ENCODE results near the gene IL23A.

DNA sequence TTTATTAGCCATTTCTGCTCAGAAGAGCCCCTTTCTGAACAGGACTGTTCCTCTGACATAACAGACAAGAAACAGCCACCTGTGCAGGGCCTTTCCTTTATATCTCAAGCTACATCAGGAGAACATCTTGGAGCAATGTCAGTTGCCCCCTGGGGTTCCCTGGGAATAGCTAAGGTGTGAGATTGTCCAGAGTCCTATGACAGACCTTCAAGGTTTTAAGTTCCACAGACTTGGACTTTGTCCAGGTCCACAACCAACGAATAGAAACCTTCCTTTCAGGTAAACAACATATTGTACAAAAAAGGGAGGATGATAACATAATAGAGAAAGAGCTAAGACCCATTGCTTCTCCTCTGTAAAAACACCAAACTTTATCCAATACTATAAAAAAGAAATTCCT lies 2.9 kb downstream of the IL23A start:
- TF ChIP-seq CTCF (IDR thresholded peaks at IDR 0.05) (no peak), POLR2AphosphoS5 (IDR thresholded peaks at IDR 0.05; ENCODE audit: low read depth, low read length) (no peak), TCF7L2 (IDR thresholded peaks at IDR 0.05; ENCODE audit: low read depth, low read length) (no peak)
- TF ChIP-seq, protein P1, sequence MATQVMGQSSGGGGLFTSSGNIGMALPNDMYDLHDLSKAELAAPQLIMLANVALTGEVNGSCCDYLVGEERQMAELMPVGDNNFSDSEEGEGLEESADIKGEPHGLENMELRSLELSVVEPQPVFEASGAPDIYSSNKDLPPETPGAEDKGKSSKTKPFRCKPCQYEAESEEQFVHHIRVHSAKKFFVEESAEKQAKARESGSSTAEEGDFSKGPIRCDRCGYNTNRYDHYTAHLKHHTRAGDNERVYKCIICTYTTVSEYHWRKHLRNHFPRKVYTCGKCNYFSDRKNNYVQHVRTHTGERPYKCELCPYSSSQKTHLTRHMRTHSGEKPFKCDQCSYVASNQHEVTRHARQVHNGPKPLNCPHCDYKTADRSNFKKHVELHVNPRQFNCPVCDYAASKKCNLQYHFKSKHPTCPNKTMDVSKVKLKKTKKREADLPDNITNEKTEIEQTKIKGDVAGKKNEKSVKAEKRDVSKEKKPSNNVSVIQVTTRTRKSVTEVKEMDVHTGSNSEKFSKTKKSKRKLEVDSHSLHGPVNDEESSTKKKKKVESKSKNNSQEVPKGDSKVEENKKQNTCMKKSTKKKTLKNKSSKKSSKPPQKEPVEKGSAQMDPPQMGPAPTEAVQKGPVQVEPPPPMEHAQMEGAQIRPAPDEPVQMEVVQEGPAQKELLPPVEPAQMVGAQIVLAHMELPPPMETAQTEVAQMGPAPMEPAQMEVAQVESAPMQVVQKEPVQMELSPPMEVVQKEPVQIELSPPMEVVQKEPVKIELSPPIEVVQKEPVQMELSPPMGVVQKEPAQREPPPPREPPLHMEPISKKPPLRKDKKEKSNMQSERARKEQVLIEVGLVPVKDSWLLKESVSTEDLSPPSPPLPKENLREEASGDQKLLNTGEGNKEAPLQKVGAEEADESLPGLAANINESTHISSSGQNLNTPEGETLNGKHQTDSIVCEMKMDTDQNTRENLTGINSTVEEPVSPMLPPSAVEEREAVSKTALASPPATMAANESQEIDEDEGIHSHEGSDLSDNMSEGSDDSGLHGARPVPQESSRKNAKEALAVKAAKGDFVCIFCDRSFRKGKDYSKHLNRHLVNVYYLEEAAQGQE (IDR thresholded peaks at IDR 0.05; ENCODE audit: insufficient read depth in 1 of 2, low read depth in 2 of 2, low read length in 1 of 2) = no peak
